A549 (cell line): Measurements from ENCODE around the gene QRICH2.

Source experiments
- CHD2 ChIP-seq: fragments of 150-350 bp; IDR thresholded peaks from 2 replicates; pipeline ENCODE4 v1.6.1; 2014; ENCODE audit warnings: low read length; ENCODE audit not compliant: partially characterized antibody
- EP300 ChIP-seq, 2 experiments: fragments of >200 bp; sonication (Bioruptor Twin); formaldehyde crosslinking; IDR thresholded peaks; 2 replicates in 1 of 2; 3 replicates in 1 of 2; pipeline ENCODE4 v1.6.1; 2016 to 2017
- HOXA7 ChIP-seq: fragments of 250-450 bp; sonication (Bioruptor Pico); IDR thresholded peaks from 2 replicates; pipeline ENCODE4 v1.5.0; 2020; ENCODE audit warnings: mild to moderate bottlenecking, moderate library complexity
- KDM1A ChIP-seq: fragments of 200-600 bp; sonication (generic); IDR thresholded peaks from 2 replicates; pipeline ENCODE4 v1.6.1; 2016; ENCODE audit warnings: low read depth, mild to moderate bottlenecking
- MAFK ChIP-seq: fragments of 450-650 bp; IDR thresholded peaks from 2 replicates; pipeline ENCODE4 v1.6.1; 2014; ENCODE audit not compliant: partially characterized antibody
- POLR2A ChIP-seq: IDR thresholded peaks from 2 replicates; pipeline ENCODE4 v1.6.1; 2012; ENCODE audit warnings: mild to moderate bottlenecking, low read length
- RCOR1 ChIP-seq: fragments of 150-350 bp; IDR thresholded peaks from 2 replicates; pipeline ENCODE4 v1.6.1; 2014; ENCODE audit warnings: antibody characterized with exemption, low read length, low read depth
- RFX5 ChIP-seq: fragments of 450-650 bp; IDR thresholded peaks from 2 replicates; pipeline ENCODE4 v1.7.1; 2014; ENCODE audit warnings: antibody characterized with exemption, mild to moderate bottlenecking, moderate library complexity
- ZFP36 ChIP-seq: fragments of 450-650 bp; IDR thresholded peaks from 2 replicates; pipeline ENCODE4 v1.6.1; 2014; ENCODE audit warnings: borderline replicate concordance; ENCODE audit not compliant: partially characterized antibody
- TF ChIP-seq, protein P1 (sequence below): fragments of >200 bp; sonication (Bioruptor Twin); formaldehyde crosslinking; IDR thresholded peaks from 3 replicates; pipeline ENCODE4 v1.5.1; 2016
- TF ChIP-seq, protein P2 (sequence below): fragments of 450-650 bp; IDR thresholded peaks from 2 replicates; pipeline ENCODE4 v1.6.1; 2014; ENCODE audit warnings: antibody characterized with exemption

DNA sequence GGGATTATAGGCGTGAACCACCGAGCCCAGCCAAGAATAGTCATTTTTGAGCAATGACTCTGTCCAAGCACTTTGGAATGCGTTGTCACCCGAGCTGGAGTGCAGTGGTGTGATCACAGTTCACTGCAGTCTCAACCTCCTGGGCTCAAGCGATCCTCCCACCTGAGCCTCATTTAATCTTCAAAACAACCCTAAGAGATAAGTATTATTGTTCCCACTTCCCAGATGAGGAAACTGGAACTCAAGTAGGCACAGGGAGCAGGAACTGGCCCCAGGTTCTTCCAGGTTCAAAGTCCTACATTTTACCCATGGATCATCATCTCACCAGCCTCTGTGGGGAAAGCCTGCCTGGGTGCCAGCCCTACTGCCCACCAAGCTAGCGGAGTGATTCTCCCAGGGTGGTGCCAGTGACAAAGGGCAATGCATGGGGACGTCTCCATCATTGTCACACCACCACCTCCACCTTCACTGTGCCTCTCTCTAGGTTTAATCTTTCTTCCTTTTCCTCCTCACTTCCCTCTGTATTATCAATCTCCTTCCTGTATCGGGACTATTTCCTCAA is 56.5 kb downstream of the QRICH2 start:
- TF ChIP-seq, protein P1, sequence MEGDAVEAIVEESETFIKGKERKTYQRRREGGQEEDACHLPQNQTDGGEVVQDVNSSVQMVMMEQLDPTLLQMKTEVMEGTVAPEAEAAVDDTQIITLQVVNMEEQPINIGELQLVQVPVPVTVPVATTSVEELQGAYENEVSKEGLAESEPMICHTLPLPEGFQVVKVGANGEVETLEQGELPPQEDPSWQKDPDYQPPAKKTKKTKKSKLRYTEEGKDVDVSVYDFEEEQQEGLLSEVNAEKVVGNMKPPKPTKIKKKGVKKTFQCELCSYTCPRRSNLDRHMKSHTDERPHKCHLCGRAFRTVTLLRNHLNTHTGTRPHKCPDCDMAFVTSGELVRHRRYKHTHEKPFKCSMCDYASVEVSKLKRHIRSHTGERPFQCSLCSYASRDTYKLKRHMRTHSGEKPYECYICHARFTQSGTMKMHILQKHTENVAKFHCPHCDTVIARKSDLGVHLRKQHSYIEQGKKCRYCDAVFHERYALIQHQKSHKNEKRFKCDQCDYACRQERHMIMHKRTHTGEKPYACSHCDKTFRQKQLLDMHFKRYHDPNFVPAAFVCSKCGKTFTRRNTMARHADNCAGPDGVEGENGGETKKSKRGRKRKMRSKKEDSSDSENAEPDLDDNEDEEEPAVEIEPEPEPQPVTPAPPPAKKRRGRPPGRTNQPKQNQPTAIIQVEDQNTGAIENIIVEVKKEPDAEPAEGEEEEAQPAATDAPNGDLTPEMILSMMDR = no peak
- TF ChIP-seq POLR2A = no peak
- no peak for TF ChIP-seq RCOR1
- no peak for TF ChIP-seq EP300 (IDR thresholded peaks at IDR 0.05)
- TF ChIP-seq, protein P2, sequence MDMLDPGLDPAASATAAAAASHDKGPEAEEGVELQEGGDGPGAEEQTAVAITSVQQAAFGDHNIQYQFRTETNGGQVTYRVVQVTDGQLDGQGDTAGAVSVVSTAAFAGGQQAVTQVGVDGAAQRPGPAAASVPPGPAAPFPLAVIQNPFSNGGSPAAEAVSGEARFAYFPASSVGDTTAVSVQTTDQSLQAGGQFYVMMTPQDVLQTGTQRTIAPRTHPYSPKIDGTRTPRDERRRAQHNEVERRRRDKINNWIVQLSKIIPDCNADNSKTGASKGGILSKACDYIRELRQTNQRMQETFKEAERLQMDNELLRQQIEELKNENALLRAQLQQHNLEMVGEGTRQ = no peak
- no peak for TF ChIP-seq HOXA7 (CRISPR knock-in tag)
- no peak for TF ChIP-seq RFX5
- TF ChIP-seq MAFK = no peak
- no peak for TF ChIP-seq KDM1A
- no peak for TF ChIP-seq CHD2
- no peak for TF ChIP-seq ZFP36
